ENCODE measurements around the gene CCDC170. TPM values are rescaled to one million over a fixed set of nuclear protein-coding genes. Genes with fewer than 3 reads are reported as not detected.

The CCDC170 gene
- polyA plus RNA-seq, 1 experiment, result 1.9 TPM

DNA sequence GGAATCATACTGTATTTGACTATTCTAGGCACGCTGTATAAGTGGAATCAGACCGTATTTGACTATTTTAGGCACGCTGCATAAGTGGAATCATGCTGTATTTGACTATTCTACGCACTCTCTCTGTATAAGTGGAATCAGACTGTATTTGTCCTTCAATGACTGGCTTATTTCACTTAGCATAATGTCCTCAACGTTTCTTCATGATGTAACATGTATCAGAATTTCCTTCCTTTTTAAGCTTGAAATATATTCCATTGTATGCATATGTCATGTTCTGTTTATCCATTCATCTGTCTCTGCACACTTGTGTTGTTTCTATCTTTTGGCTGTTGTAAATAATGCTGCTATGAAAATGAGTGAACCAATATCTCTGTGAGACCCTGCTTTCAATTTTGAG is 5.7 kb downstream of the CCDC170 start:
- CTCF ChIA-PET, result no interaction called here
- DNase-seq (ENCODE audit: low read depth, low spot score), result no peak
- TF ChIP-seq CTCF (IDR thresholded peaks at IDR 0.05; ENCODE audit: low read depth, low read length), result no peak
- H3K9me3 ChIP-seq (ENCODE audit: control insufficient read depth, insufficient read depth, low read length), result no peaks in the 10 kb centered on the region
- no peak overlapping the region for H3K27ac ChIP-seq (ENCODE audit: low read depth, low read length)
- no peaks in the 10 kb centered on the region for H3K27me3 ChIP-seq (ENCODE audit: control insufficient read depth, insufficient read depth, low read length)
- no peak overlapping the region for H3K4me3 ChIP-seq (ENCODE audit: low read depth, low read length)
- POLR2A ChIA-PET, result no interaction called here

GRCh38 chr6:151501511-151502136 is 7.8 kb downstream of the CCDC170 start:
- no peak for TF ChIP-seq CTCF (IDR thresholded peaks at IDR 0.05; ENCODE audit: low read depth, low read length)
- H3K27ac ChIP-seq (ENCODE audit: low read depth, low read length), result no peak overlapping the region
- H3K4me3 ChIP-seq (ENCODE audit: low read depth, low read length), result no peak overlapping the region
- ChIA-PET CTCF (no interaction called here), POLR2A (no interaction called here)
- H3K9me3 ChIP-seq (ENCODE audit: control insufficient read depth, insufficient read depth, low read length), result no peaks in the 10 kb centered on the region
- no peak for DNase-seq (ENCODE audit: low read depth, low spot score)
- H3K27me3 ChIP-seq (ENCODE audit: control insufficient read depth, insufficient read depth, low read length), result no peaks in the 10 kb centered on the region

DNA sequence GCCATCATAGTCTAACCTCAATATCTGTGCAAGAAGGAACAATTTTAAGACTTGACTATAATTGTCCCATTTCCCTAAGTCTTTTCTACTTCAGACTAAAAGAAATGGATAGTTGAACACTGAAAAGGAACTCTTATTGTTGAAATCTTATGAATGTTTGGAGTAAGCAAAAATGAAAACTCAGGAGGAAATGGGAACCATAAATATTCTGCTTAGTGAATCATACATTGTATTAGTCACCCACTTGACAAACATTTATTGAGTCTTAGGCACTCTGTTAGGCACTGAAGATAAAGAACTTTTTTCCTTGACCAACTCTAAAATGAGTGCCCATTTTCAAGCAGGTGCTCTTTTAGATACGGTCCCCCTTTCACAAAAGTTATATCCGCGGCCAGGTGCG is 8.7 kb downstream of the CCDC170 start:
- DNase-seq (ENCODE audit: low read depth, low spot score), result no peak
- ChIA-PET CTCF (no interaction called here), POLR2A (no interaction called here)
- TF ChIP-seq CTCF (IDR thresholded peaks at IDR 0.05; ENCODE audit: low read depth, low read length), result no peak
- no peak overlapping the region for H3K4me3 ChIP-seq (ENCODE audit: low read depth, low read length)
- no peak overlapping the region for H3K27ac ChIP-seq (ENCODE audit: low read depth, low read length)
- no peaks in the 10 kb centered on the region for H3K27me3 ChIP-seq (ENCODE audit: control insufficient read depth, insufficient read depth, low read length)
- H3K9me3 ChIP-seq (ENCODE audit: control insufficient read depth, insufficient read depth, low read length), result no peaks in the 10 kb centered on the region

DNA sequence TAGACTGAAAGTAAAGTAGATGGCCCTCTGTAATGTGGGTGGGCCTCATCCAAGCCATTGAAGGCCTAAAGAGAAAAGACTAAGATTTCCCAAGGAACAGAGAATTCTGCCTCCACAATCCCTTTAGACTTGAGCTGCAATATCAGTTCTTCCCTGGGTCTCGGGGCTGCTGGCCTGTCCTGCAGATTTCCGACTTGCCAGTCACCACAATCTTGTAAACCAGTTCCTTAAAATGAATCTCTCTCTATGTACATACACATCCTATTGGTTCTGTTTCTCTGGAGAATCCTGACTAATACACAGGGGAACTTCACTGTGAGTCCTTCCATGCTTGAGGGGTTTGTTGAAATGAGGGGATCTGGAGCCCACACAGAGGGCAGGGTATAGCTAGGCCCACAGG is 12.9 kb downstream of the CCDC170 start:
- H3K27ac ChIP-seq (ENCODE audit: low read depth, low read length), result no peak overlapping the region
- DNase-seq (ENCODE audit: low read depth, low spot score), result no peak
- no peaks in the 10 kb centered on the region for H3K9me3 ChIP-seq (ENCODE audit: control insufficient read depth, insufficient read depth, low read length)
- no peaks in the 10 kb centered on the region for H3K27me3 ChIP-seq (ENCODE audit: control insufficient read depth, insufficient read depth, low read length)
- TF ChIP-seq CTCF (IDR thresholded peaks at IDR 0.05; ENCODE audit: low read depth, low read length), result no peak
- POLR2A ChIA-PET, result no interaction called here
- no peak overlapping the region for H3K4me3 ChIP-seq (ENCODE audit: low read depth, low read length)
- CTCF ChIA-PET, result no interaction called here

DNA sequence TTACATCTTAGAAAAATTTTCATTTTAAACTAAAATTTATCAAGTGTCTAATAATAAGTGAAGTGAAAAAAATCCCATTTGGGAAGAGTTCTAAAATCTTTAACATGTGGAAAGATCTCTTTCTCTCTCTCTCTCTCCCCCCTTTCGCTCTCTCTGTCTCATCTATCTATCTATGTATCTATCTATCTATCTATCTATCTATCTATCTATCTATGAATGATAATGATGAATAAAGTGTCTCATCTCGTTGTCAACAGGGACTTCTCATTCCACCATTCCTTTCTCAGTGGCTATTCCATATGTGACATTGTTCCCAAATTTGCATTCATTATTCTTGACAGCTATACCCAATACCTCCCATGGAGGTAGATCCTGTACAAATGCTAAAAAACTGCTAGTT is 15.2 kb downstream of the CCDC170 start:
- H3K9me3 ChIP-seq (ENCODE audit: control insufficient read depth, insufficient read depth, low read length), result no peaks in the 10 kb centered on the region
- no peaks in the 10 kb centered on the region for H3K27me3 ChIP-seq (ENCODE audit: control insufficient read depth, insufficient read depth, low read length)
- TF ChIP-seq CTCF (IDR thresholded peaks at IDR 0.05; ENCODE audit: low read depth, low read length), result no peak
- DNase-seq (ENCODE audit: low read depth, low spot score), result no peak
- H3K27ac ChIP-seq (ENCODE audit: low read depth, low read length), result no peak overlapping the region
- no peak overlapping the region for H3K4me3 ChIP-seq (ENCODE audit: low read depth, low read length)
- ChIA-PET POLR2A (interaction anchor here (0.9 kb wide), 1 partner anchor 293 kb away, joined by 3 read pairs; no protein-coding TSS in a partner anchor), CTCF (no interaction called here)
